ENCODE results near the gene MMEL1.

Gene MMEL1

DNA sequence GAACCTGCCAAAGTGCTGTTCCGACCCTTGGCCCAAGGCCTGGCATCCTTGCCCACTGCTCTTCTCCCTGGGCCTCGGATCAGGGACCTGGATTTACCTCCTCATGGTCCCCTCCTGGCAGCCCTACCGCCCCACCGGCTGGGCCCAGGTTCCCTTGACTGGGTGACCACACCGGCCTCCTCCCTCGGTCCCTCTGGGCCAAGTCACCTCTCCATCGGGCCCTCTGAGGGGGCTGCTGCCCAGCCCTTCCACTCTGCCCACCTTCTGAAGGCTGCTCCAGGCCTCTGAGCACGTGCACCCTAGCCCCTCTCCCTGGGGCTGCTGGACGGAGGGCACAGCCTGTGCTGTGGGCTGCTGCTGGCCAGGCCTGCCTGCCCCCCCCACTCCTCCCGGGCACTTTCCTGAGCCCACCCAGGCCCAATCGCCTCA, 9.3 kb upstream of the MMEL1 start:
- no peak for DNase-seq

DNA sequence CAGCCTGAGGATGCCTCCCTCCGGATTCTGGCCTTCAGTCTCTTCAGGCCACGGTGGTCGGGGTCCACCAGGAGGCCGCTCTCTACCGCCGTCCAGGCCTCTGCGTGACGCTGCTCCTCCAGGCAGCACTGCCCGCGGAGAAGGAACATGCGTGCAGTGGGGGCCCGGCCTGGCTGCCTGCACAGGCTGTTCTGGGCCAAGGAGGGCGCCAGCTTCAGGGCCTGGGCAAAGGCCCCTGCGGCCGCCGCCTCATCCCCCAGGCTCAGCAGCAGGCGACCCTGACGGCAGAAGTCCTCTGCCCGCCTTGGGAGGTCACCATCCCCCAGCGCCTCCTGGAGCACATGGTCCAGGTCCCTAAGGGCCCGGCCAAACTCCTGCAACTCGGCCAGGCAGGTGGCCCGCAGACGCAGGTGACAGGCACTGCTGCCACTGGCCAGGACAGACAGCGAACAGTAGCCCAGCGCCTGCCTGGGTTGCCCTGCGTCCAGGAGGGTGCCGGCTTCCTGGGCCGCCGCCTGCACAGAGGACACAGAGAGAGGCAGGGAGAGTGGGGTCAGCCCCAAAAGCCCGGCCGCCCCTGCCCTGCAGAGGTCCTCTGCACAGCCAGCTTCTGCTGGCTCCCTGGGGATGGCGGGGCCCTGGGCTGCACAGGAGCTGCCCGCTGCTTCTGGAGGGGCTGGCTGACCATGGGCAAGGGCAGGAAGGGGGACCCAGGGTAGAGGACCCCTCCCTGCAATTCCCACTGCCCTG, 8.7 kb upstream of the MMEL1 start:
- DNase-seq: no peak

DNA sequence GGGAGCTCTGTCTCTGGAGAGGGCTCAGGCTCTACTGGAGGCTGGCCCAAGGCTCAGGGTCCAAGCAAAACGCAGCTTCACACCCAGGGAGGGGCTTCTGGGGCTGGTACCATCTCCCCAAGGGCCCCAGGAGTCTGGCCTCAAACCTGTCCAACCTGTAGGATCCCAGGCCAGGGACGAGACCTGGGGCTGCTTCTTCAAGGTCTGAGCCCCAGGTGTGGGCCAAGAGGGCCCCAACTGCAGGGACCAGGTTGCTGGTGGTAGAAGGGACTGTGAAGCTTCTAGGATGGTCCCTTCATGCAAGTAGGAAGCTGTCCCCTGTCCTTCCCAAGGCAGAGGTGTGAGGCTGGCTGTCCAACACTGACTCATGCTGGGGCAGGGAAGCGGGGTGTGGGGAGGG, 7.8 kb upstream of the MMEL1 start:
- DNase-seq: no peak

DNA sequence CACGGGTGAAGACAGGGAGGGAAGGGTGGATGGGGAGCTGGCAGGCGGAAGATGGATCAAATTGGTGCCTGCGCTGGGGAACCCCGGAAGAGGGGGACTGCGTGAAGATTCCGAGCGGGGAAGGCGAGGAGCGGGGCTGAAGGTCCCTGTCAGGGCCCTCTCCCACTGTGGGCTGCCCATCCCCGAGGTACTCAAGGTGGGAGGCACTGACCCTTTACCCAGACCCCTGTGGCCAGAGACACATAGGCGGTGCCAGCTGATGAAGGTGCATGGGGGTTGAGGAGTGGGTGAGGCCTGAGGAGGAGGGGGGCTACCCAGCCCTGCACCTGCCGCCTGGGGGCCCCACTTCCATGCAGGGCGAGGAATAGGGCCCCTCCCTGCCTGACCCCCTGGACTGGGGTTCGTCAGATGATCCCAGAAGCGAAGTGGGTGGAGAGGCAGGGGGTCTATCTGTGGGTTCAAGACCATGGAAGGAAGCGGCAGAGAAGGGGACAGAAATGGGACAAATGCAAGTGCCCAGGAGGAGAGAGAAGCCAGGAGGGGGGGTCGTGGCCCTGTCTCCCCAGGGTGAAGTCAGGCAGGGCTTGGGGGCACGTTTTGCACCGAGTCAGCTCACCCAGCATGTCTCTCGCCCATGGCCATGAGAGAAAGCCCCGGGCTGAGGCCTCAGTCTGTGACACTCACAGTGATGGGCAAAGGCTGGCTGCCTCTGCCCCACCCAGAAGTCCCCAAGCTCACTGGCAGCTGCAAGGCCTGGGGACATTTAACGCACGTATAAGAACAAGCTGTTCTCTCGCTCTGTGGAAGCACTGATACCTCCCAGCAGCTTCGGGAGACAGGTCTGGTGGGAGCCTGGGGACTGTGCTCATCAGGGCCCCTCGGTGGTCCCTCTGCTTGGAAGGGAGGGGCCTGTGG, 7.0 kb upstream of the MMEL1 start:
- no peak for DNase-seq

DNA sequence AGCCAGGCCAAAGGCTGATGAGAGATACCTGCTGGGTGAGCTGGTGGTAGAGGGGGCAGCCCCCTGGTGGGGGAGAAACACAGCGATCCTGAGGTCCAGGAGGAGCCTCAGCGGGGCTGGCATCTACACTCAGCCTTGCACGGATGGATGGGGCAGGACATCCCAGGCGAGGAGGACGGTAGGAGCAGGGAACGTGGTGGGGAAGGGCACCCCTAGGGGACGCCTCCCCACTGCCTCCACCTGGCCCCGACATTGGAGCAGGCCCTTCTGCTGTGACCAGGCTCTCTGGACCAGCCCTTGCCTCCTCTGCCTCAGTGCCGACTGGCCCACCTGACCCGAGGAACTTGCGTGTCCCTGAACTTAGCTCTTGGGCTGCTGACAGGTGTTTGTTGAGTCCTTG, 6.4 kb upstream of the MMEL1 start:
- no peak for DNase-seq

DNA sequence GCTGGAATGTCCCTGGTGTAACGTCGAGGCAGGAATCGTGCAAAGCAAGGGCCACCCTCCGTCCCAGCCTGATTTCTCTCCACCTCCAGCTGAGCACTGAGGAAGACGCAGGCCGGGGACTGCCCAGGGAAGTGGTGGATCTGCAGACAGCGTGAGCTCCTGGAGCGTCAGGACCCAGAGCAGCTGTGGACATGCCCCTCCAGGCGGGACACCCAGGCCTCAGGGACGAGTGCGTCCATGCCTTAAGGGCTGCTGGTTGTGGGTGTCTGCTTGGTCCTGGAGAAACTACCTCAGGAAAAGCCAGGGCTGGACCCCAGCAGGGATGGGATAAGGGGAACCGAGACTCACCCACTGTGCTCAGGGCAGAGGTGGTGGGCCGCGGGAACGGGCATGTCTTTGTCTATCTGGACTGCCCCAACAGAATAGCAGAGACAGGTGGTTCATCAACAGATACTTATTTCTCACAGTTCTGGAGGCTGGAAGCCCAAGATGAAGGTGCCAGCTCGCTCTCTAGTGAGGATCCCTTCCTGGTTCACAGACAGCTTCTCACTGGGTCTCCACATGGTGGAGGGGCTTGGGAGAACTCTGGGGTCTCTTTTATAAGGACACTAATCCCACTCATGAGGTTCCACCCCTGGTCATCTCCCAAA, 5.8 kb upstream of the MMEL1 start:
- DNase-seq: no peak

DNA sequence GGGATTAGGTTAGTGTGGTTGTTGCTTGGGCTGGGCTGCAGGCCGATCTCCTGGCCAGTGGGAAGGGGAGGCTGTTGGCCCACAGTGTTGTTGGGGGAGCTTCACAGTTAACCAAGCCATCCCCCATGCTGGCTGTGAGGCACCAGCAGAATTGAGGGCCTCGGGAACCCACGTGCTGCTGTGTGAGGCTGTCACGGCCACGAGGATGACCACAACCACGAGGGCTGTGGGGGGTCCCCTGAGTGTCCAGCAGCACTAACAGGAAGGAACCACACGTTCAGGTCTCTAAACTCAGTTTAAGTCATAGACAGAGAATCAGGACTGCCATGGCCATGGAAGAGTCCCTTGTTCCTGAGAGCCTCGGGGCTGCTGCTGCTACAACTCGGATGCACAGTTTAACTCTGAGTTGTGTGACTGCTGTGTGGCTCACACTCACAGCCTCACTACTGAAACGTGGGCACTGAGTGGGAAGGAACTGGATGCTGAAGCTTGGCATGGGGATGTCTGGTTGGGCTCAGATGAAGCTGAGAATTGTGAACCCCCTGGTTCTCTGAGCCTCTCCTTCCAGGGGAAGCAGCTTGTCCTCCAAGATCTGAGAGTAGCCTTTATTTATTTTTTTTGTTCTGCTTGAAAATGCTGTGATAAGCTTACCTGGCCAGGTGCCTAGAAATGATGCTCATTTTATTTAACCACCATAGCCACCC, 4.8 kb upstream of the MMEL1 start:
- no peak for DNase-seq

DNA sequence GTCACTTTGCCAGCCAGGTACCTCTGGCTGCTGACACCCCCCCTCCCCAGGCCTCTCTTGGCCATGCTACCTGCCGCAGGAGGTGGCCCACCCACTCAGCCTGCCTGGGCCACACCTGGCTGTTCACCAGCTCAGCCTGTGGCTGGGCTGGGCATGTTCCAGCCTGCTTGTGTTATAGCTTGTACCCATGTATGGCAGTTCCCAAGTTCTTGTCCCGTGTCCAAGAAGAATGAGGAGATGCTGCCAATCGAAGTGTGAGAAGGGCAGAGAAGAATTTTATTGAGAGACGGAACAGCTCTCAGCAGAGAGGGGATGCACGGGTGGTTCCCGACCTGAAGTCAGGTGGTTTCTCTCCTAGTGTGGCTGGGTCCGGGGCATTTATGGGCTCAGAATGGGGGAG, 3.9 kb upstream of the MMEL1 start:
- no peak for DNase-seq

DNA sequence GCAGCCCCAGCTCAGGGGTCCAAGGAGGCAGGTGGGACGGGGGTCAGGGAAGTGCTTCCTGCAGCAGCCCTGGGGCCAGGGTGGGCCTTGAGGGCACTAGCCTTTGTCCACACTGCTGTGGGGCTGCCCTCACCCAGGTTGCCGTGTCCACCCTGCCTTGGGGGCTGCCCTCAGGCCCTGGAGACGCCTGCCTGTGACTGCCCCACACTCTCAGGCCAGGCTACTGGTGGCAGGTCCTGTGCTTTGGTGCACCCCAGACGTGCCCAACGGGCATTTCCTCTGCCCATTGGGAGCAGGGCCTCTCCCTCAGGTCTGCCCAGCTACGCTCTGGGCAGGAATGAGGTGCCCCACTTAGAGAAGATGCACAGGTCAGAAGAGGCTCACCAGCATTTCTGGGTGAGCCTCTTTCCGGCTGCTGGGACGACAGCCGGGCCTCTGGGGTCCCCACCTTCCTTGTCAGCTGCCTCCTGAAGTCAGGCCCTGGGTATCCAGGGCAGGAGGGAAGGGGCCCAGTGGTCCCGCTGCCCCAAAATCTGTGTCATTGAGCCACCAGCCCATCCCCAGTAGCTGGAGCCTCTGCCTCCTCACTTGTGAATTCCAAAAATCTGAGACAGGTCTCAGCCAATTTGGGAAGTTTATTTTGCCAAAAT, 2.7 kb upstream of the MMEL1 start:
- no peak for DNase-seq

DNA sequence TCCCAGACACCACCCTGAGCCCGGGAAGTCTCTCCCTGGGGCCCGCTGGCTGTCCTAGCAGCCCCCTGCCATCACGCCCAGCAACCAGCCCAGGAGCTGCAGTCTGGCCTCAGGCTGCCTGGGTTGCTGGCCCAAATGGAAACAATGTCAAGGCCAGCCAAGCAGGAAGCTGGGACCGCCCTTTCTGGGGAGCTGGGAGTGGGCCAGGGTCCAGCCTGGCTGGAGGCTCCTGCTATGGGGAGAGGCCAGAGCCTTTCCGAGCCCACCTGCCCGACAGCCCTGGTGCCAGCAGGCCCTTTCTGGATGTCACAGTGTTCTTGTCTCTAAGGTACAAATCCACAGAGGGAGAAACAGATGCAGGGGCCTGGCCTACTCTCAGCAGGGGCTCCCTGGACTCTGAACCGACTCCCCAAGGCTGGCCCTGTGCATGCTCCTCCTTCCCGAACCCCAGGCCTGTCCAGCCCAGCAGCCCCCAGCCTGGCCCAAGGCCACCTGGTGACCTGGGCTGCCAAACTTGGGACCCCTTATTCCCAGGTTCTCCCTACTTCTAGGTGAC, 1.2 kb upstream of the MMEL1 start:
- no peak for DNase-seq

DNA sequence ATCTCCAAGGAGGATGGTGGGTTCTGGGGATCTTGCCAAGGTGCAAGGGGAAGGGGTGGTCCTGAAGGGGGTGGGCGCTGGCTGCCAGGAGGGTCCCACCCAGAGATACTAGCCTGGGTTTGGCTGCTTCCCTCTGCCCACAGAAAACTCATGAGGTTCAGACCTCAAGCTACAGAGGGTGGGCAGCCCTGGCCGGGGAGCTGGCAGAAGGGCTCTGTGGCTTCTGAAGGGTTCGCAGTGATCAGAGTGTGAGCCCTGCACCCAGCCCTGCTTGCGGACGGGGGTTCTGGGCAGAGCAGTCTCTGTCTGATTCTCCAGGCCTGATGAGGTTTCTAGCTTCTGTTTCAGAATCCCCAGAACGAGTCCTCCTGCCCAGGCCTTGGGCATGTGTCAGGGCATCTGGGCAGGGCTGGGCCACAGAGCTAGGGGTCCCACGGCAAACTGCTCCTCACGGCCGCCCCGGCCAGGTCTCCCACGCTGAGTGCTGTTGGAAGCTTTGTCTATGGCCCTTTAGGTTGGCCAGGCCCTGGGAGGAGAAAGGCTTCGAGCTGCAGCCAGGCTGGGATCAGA, 635 bp upstream of the MMEL1 start:
- no peak for DNase-seq

DNA sequence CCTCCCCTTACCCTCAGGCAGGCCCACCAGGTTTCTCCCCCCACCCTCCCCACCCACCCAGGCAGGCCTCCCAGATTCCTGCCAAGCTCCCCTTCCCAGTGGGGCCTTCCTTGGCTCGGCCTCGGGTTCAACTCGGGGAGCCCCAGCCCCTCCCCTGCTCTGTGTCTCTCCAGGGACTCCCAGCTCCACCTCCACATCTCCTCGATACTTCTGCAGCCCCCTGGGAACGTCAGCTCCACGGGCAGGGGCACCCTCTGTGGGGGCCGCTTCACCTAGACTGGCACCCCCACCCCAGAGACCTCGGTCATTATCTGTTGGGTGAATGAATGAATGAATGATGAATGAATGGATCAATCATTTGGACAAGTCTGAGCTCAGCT, 775 bp downstream of the MMEL1 start:
- DNase-seq: no peak

DNA sequence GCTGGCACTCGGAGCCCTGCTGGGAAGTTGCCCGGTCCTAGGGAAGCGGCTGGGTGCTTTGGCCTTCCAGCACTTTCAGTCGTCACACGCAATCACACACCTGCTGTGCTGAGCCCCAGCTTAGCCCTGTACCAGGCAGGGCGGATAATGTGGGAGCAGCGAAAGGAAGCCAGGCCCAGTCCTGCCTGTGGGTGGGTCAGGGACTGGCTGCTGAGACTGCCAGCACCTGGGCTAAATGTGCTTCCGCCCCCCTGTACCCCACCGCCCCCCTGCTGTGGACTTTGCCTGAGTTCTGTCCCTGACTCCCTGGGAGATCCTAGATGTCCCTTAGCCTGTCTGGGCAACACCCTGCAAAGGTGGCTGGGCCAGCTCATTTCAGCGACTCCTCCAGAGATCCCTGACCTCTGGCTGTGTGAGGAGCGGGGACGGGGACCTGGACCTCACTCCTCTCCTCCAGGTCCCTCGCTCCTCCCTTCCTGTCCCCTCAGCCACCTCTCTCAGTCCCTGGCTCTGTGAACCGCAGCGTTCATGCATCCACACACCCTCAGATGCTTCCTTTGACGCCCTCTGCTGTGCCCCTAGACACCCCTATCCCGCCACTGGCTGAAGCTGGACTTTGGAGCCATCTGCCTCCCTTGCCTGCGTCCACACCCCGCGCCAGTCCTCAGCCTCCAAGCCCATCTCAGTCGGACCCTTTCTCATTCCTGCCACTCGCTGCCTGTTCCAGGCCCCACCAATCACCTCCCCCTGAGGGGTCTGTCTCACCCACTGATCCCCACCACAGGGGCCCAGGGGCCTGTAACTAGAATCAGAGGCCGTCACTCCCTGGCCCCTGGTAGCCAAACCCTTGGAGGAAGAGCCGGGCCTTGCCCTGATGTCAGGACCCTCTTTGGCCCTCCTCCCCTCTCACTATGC, 1.4 kb downstream of the MMEL1 start:
- no peak for DNase-seq

DNA sequence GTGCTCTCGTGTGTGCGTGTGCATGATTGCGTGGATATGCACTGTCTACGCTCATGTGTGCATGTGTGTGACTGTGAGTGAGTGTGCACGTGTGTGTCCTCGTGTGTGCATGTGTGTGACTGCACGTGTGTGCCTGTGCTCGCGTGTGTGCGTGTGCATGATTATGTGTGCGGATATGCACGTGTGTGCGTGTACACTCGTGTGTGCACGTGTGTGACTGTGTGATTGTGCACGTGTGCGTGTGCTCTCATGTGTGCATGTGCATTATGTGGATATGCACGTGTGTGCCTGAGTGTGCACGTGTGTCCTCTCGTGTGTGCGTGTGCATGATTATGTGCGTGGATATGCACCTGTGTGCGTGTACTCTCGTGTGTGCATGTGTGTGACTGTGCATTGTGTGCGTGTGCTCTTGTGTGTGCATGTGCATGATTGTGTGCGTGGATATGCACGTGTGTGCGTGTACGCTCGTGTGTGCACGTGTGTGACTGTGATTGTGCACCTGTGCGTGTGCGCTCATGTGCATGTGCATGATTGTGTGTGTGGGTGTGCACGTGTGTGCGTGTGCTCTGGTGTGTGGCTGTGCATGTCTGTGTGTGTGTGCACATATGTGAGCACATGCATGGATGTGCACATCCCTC, 2.2 kb downstream of the MMEL1 start:
- DNase-seq: no peak

DNA sequence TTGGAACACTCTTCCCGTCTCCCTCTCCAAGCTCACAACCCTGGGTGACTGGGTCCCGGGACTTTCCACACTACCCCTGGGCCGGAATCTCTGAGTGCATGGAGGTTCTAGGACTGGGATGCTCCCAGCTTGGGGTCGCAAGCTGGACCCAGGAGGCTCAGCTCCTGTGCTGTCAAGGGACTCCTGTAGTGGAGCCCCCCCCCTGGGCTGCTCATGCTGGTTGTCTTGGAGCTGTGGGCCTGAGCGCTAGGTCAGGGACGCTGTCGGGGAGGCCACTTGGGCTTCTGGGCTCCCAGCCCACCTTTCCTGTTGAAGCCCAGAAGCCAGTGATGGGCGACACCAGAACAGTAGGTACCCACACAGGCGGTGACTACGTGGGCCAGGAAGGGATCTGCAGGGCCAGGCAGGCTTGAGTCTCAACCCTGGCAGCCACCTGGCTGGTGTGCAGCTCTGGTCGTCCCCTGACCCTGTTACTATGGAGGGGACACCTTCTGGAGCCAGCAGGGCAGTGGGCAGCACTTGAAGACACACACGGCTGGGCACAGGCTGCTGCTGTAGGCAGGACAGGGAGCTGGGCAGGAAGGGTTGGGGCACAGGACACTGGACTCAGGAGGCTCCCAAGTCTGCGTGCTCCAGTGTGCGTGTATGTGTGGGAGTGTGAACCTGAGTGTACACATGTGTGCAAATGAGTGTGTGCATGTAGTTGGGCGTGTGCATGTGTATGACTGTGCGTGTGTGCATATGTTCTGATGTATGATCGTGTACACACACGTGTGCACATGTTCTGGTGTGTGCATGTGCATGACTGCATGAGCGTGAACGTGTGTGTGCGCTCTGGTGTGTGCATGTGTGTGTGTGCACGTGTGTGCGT, 3.0 kb downstream of the MMEL1 start:
- DNase-seq: no peak

DNA sequence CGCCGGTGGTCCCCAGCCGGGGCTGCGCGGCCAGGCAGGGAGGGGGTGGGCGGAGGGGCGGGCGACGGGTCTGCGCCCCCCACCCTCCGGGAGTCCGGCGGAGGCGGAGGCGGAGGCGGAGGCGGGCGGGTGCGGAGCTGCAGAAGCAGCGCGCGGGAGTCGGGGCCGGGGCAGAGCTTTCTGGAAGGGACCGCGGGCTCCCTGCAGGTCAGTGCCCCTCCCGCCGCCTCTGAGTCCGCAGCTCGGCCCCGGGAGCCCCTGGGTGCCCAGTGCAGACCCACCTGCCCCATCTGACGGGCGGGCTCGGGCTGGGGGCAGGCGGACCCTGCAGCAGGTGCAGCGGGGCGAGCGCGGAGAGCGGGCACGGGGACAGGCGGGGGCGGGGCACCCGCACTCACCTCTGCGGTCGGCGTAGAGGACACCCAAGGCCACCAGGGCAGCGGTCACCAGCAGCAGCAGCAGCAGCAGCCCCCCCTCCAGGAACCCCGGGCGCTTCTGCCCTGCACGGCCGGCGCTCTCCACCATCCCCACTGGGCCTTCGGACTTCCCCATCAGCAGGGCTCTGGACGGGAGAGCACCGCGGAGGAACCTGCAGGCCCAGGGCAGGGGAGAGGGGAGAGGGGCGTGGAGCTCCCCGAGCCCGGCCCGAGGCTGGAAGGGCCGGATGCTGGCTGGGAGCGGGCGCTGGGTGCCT, 3.7 kb downstream of the MMEL1 start:
- DNase-seq: no peak

DNA sequence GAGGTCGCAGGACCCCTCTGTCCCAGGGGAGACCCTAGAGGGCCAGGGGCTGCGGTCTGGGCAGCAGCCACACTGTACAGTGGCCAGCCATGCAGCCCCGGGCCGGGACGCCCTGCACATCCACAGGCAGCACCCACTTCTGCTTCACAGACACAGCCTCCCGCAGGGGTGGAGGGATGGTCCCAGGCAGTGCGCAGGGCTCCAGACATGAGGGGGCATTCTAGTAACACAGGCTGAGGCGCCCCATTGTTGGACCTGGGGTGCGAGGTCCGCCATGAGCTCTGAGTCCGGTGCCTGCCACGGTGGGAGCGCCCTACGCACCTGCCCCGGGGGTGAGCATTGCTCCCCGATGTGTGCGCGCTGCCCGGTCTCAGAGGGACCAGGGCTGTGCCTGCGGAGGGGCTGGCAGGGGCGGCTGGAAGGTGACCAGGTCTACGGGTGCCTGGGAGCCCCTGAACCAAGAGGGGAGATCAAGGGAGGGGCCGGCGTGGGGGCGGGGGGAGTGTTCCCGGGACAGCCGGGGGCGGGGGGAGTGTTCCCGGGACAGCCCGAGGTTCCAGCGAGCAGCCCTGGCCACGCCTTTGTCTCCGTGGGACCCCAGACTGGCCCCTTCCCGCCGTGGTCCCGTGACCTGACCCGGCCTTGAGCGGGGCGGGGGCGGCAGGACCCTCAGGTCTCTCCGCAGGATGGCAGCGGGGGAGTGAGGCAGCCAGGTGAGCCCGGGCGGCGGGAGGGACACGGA, 4.5 kb downstream of the MMEL1 start:
- no peak for DNase-seq

DNA sequence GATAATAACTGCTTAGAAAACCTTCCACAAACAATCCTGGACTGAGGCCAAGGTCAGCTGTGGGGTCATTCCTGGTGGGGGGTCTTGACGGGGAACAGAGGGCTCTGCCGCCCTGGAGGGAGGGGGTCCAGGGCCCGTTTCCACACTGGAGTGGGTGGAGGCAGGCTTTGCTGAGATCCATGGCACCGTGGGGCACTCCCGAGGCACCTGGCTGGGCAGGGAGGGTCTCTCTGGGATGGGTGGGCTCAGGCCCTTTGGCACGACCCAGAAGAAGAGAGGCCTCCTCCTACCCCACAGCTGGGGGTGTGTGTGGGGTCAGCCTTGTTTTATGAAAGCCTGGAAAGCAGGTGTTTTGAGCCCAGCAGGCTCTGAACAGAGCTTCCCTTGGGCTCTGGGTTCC, 5.1 kb downstream of the MMEL1 start:
- no peak for DNase-seq

Measured in NCI-H524 treated with DMSO at 0.1 percent for 48 hours (cell line).